GM11168 (cell line): Measurements from ENCODE around the gene RFPL1.

Source experiments
- in situ Hi-C: fragments of 300-500 bp; cut with MboI; formaldehyde crosslinking; loops from one replicate; pipeline ENCODE4 v1.12.0; 2022; ENCODE audit warnings: low sequenced_read_pairs; ENCODE audit not compliant: unreplicated experiment

The RFPL1 gene

GRCh38 chr22:29435236-29436136 lies 2.9 kb upstream of the RFPL1 start:
- in situ Hi-C loops: no loop called here

DNA sequence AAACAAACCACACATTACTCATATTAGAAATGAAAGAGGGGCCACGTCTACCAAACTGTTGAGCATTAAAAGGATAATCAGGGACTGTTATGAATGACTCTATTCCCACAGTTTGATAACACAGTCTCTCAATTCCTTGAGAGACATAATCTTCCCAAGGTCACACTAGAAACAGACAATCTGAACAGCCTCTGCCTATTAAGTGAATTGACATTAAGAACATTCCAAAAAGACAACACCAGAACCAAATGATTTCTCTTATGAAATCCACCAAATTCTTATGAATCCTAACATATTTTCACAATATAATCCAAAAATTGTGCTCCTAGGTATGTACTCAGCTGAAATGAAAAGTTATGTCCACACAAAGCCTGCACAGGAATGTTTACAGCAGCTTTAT lies 4.6 kb downstream of the RFPL1 start:
- in situ Hi-C loops: no loop called here

DNA sequence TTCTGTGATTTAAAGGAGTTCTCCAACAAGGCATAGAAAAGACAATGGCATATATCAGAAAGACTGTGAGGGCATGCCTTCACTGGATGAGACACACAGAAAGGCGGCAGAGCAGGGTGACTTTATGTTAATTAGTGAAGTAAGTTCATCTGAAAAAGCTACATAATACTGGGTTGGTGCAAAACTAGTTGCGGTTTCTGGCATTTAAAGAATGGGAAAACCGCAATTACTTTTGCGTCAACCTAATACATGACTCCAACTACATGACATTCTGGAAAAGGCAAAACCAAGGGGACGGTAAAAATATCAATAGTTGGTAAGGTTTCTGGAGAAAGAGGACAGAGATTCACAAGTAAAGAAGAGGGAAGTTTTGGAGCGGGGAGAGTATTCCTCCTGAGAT lies 5.1 kb downstream of the RFPL1 start:
- in situ Hi-C loops: no loop called here

DNA sequence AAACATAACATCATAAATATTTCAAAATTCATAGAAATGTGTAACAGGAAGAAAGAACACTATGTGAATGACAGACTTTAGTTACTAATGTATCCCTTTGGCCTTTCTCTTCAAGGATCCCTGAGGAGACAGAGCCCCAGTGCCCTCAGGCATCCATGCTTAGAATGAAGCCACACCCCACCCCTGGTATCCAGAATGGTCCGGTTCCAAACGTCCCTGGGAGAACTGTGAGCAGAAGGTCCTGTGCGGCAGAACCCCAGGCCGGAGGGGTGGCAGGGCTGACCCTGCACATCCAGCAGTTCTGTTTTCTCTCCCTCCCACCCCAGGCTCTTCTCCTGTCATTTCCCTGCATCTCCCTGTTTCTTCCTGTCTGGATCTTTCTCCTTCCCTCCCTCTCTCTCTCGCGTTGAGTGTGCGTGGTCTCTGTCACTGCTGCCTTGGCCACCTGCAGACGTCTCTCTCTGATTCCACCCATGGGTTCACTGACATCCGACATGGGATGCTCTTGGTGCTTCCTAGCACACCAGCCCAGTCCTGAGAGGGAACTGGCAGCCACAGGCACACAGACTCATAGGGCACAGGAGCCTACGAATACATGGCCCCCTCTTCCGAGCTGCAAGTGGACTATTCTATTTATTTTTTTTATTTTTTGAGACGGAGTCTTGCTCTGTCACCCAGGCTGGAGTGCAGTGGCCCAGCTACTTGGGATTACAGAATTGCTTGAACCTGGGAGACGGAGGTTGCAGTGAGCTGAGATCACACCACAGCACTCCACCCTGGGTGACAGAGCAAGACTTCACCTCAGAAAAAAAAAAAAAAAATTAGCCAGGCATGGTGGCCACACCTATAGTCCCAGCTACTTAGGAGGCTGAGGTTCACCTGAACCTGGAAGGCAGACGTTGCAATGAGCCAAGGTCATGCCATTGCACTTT lies 5.7 kb downstream of the RFPL1 start:
- in situ Hi-C loops: no loop called here

DNA sequence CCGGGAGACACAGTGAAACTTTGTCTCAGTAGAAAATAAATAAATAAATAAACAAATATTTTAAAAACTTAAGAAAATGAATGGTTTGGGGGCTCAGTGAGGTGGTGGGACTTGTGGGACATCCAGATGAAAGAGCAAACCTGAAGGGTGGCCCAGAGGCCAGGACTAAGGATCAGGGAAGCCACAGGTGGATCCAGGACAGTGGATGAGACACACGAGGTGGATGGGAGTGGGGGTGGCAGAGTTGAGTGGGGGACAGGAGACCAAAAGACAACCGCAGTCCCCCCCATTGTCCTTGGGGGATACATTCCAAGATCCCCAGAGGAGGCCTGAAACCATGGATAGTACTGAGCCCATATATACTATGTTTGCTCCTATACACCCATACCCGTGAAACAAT lies 7.1 kb downstream of the RFPL1 start:
- in situ Hi-C loops: no loop called here

DNA sequence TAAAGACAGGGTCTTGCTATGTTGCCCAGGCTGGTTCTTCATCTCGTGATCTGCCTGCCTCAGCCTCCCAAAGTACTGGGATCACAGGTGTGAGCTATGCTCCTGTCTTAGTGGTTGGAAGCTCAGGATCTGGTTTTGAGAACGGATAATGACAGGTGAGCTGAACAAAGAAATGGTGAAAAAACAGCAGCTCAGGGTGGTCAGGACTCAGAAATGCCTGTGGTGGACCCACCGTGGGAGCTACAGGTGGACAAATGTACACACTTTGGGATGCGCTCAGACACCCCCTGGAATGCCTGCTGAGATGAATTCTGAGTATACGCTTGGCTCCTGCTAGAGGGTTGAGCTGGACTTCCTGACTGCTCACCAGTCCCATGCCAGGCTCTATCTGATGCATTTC lies 9.5 kb downstream of the RFPL1 start:
- in situ Hi-C loops: no loop called here

GRCh38 chr22:29449296-29449875 lies 11.0 kb downstream of the RFPL1 start:
- in situ Hi-C loops: no loop called here

GRCh38 chr22:29450222-29450621 lies 11.8 kb downstream of the RFPL1 start:
- in situ Hi-C loops: no loop called here

- in situ Hi-C loops: no loop called here
Observed at GRCh38 chr22:29451863-29452262, 13.5 kb downstream of the RFPL1 start.

DNA sequence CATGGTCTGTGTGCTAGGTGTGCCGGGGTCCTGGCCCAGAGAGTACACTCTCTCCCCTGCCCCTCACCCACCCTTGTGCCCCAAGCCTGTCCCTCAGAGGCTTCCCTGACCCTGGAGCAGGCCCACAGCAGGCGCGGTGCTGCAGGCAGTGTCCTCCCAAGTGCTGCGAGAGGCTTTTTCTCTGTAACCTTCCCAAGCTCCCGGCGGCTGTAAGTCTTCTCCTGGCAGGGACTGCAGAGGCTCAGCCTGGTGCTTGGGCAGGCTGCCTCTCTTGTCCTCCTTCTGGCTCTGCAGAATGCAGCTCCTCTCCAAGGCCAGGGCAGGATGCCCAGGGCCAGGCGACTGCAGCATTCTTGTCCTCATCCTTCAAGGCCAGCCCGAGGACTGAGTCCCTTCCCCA lies 15.9 kb downstream of the RFPL1 start:
- in situ Hi-C loops: no loop called here

DNA sequence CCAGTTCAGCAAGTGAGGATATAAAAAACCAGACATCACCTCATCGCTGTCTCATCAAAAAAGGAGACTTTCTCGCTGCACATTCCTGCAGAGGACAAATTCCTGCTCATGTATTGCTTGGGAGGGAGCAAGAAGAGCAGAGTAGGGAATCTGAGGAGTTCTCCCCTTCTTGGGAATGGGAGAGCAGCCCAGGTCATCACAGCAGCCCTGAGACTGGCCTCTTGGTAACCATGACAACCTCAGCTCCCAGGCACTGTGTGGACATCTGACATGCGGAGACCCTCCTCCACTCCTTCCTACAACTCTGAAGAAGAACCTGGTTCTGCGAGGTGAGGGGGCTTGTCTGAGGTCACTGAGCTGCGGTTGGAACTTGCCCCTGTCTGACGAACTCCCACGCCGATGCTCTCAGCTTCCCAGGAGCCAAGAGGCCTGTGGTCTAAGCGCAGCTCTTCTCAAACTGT lies 17.9 kb downstream of the RFPL1 start:
- in situ Hi-C loops: no loop called here

DNA sequence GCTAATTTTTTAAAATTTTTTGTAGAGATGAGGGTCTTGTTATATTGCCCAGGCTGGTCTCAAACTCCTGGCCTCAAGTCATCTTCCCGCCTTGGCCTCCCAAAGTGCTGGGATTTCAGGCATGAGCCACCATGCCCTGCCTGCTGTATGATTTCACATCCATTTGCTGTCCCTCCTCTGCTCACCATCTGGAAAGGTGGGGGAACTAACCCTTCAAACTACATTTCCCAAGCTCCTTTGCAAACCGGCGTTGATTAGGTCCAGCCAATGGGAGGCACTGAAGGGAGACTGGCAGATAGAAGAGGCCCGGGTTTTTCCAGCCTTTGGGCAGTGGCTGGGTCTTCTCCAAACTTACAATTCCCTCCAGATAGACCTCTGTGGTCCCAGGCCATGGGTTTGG lies 19.3 kb downstream of the RFPL1 start:
- in situ Hi-C loops: no loop called here

DNA sequence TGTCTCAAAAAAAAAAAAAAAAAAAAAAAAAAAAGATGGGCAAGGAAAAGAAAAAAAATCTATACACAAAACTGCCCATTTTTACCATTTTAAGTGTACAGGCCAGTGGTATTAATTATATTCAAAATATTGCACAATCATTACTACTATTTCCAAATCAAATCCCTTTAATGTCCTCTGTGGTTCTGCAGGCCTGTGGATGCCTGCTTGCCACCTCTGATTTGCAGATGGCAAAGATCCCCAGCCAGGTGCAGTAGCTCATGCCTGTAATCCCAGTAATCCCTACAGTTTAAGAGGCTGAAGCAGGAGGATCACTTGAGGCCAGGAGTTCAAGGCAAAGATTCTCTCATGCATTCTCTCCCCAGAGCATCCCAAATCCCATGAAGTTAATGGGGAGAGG lies 20.2 kb downstream of the RFPL1 start:
- in situ Hi-C loops: no loop called here

DNA sequence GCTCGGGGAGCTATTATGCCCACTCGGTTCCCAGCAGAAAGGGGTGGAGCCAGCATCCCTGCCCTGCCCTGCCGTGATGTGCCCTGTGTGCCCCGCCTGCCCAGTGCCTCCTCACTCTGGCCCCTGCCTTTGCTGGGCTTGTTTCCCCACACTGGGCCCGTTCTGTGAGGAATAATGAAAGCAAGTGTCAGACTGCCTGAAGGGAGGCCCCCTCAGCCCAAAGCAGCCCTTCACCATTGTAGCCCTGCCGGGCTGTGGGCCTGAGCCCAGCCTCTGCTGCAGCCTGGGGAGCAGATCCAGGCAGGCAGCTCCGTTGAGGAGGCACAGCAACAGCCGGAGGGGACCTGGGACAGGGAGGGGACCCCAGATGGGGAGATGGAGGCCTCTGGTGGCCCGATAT lies 21.4 kb downstream of the RFPL1 start:
- in situ Hi-C loops: no loop called here

DNA sequence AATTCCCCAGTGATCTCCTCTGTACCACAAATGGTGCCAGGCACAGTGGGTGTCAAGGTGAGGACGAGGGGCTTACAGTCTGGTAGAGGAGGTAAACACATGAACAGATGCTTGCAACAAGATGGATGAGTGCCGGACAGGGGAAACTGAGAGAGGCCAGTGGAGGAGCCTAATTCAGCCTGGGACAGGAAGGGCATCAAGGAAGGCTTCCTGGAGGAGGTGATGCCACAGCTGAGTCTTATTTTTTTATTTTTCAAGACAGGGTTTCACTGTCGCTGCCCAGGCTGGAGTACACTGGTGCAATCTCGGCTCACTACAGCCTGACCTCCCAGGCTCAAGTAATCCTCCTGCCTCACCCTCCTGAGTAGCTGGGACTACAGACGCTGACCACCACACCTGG lies 22.9 kb downstream of the RFPL1 start:
- in situ Hi-C loops: no loop called here

DNA sequence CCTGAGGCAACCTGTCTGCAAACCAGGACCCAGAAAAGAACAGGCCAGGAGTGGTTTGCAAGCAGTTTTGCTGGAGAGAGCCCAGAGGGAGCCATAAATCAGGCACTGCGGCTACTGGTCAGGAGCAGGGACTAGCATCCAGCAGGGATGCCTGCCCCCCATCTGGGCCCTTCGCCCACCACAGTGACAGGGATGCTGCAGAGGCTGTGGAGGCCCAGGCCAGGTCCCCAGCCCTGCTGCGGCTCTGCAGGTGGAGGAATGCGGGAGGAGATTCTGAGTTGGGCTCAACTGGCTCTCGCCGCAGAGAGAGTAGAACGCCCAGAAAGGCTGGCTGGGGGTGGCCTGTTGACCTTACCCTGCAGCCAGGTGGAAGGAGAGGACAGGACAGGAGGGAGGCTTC lies 25.2 kb downstream of the RFPL1 start:
- in situ Hi-C loops: no loop called here

- in situ Hi-C loops: no loop called here
Observed at GRCh38 chr22:29464581-29464980, 26.2 kb downstream of the RFPL1 start.

- in situ Hi-C loops: no loop called here
Observed at GRCh38 chr22:29469755-29470154, 31.4 kb downstream of the RFPL1 start.

- in situ Hi-C loops: no loop called here
Observed at GRCh38 chr22:29470159-29470855, 31.9 kb downstream of the RFPL1 start.

DNA sequence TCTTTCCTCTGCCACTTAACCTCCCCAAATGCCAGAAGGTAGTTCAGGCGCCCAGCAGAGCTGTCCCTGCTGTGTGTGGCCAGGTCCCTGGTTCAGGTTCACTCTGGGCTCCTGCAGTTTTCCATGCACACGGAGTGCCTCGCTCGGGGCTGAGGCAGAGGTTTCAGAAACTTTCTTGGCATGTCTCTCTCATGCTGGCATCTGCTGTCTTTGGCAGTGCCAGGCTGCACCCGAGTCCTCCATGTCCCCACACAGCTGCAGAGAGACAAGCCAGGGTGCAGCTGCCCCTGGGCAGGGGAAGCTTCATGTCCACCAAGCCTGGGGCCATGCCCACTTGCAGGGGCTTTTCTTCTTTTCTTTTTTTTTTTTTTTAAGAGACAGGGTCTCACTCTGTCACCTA lies 34.6 kb downstream of the RFPL1 start:
- in situ Hi-C loops: no loop called here
